ENCODE data around the gene CDH13.

CDH13 gene

GRCh38 chr16:82965808-82966207 lies 339.0 kb downstream of the CDH13 start:
- no peak for DNase-seq

DNA sequence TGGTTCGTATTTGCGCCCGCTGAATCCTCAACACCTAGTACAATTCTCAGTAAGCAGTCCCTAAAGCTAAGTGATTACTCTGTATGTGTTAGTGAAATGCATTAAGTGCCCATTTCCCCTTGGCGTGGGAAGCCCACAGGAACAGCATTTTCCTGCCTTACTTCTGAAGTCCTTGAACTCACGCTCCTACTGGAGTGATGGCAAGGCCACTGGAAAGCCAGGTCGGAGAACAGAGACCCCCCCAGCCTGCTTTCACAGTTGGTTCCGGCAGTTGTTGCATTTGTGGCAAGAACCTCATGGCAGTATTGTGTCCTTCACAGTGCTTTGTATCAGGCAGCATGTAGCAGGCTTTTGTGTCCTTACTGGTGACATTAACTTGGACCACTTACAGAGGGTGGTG lies 340.7 kb downstream of the CDH13 start:
- no peak for DNase-seq

- DNase-seq = no peak
Observed at GRCh38 chr16:82971126-82971525, 344.4 kb downstream of the CDH13 start.

DNA sequence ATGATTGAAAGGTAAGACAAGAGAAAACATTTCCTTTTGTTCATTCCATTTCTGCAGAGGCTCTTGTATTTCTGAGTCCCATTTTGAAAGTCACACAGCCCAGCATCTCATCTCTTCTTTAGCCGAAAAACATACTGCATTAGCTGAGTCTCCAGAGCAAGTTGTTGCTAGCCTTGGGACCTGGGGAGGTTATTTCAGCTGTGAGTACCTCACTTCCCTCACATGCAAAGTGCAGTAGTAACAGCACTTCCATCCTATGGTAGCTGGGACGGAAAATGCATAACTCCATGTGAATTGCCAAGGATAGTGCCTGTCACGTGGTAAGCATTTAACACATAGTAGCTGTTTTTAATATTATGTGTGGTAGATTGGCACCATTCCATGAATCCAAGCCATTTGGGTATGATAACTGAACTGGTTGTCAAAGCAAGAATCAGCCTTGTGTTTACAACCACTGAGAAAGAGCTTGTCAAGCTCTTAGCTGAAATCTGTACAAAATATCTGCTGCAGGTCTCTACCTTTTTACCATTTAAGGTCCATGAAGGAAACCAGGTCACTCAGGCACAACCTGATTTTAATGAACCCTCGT lies 345.7 kb downstream of the CDH13 start:
- DNase-seq = no peak

DNA sequence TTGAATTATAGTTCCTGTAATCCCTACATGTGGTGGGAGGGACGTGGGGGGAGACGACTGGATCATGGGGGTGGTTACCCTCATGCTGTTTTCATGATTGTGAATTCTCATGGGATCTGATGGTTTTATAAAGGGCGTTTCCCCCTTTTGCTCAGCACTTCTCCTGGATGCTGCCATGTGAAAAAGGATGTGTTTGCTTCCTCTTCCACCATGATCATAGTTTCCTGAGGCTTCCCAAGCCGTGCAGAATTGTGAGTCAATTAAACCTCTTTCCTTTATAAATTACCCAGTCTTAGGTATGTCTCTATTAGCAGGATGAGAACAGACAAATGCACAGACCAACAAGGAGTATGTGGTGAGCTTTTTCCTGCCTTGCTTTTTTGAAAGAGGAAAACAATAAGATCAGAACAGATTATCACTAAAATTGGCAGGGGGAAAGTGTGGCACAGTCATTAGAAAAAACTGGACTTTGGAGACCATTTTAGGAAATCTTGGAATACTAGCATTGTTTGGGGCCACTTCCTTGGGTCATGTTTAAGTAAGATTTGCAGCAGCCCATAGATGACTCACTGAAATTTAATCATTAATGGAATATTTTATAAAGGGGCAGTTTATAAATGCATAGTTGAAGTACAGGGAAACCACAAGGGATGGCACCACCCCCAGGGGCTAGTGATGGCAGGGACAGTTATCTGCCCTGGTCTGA lies 352.8 kb downstream of the CDH13 start:
- no peak for DNase-seq

- no peak for DNase-seq
Observed at GRCh38 chr16:82980810-82981209, 354.0 kb downstream of the CDH13 start.

DNA sequence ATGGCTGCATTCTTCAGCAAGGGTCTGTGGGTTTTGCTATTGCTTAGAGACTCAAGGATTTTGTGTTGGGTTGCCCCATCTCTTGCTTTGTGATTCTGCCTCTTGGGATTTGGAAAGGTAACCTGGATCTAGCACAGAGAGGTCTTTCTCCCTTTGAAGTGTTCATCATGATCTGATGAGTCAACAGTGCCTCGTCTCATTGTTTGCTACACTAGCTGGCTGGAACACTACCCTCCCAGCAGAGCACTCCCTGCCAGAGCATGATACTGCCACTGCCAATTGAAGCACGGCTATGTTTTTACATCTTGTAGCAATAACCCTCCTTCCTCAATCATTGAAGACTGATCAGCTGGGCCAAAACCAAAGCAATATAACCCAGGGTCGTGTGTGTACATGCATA lies 361.0 kb downstream of the CDH13 start:
- no peak for DNase-seq

GRCh38 chr16:82990155-82990554 lies 363.4 kb downstream of the CDH13 start:
- no peak for DNase-seq

GRCh38 chr16:82991410-82991809 lies 364.6 kb downstream of the CDH13 start:
- no peak for DNase-seq

- no peak for DNase-seq
Observed at GRCh38 chr16:82991966-82992675, 365.4 kb downstream of the CDH13 start.

DNA sequence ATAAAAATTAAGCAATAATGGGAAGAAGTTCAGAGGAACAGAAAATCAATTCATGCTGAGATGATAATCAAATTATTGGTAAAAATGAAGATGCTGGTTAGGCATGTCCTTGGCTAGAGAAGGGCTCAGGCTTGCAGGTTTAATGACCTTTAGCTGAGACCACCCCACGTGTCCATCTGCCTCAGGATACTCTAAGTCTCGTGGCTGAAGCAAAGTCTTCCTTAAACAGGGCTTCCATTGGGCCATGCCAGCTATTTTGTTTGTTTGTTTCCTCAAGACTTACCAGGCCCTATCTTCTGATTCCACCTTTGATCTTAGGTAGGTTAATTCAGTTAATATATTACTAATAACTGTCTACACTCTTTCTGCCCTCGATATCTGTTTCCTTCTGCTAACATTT lies 366.0 kb downstream of the CDH13 start:
- DNase-seq = no peak

- DNase-seq = no peak
Observed at GRCh38 chr16:82993415-82993814, 366.6 kb downstream of the CDH13 start.

DNA sequence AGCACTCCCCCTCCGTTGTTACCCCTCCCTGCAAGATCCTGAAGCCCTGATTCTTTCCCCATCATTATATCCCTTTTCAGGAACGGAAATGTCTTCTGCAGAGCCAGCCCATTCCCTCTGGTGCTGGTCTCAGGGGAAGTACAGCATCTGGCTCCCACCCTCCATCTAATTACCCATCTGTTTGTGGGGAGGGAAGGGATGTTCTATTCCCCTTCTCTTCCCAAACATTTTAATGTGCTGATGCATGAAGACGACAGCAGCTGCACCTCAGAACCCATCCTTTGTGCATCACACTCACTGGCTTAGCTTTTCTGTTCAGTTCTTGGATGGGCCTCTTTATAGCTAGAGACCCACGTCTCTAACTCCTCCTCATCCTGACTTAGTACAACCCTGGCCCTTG lies 367.2 kb downstream of the CDH13 start:
- DNase-seq = no peak

DNA sequence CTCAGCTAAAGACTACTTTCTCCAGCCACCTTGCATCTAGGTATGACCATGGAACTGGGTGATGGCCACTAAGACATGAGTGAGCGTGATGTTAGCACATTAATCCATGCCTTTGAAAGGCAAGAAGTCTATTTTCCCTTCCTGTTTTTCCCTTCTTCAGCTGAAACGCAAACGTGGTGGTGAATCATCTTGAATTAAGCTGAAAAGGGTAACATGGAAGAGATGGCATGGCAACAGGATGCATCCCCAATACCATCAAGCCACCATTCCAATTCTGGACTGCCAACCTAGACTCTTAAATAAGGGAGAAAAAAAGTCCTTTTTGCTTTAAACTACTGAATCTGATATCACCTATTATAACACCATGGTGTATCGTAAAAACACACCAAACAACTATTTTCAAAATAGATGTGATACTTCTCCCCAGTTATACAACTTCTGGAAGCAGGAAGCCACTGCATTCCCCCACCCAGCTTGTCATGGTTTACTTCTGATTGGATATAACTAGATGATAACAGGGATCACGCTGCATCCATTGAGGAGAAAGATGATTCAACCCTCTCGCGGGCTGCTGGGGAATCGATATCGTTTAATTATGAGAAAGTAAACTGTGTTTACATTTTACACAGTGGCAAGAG lies 368.6 kb downstream of the CDH13 start:
- DNase-seq = no peak

- no peak for DNase-seq
Observed at GRCh38 chr16:82995924-82996441, 369.2 kb downstream of the CDH13 start.

- DNase-seq = no peak
Observed at GRCh38 chr16:82996814-82997213, 370.0 kb downstream of the CDH13 start.

GRCh38 chr16:82999711-83000110 lies 372.9 kb downstream of the CDH13 start:
- DNase-seq = no peak

GRCh38 chr16:83002351-83003334 lies 375.9 kb downstream of the CDH13 start:
- no peak for DNase-seq

- DNase-seq = no peak
Observed at GRCh38 chr16:83004868-83005652, 378.3 kb downstream of the CDH13 start.

- DNase-seq = no peak
Observed at GRCh38 chr16:83005653-83006160, 378.9 kb downstream of the CDH13 start.
